GM23338 (cell line): ENCODE results near the gene TRIM36. TPM values are rescaled to one million over a fixed set of nuclear protein-coding genes. Genes with fewer than 3 reads are reported as not detected.

Experiments
- ATAC-seq: fragments of 200-7000 bp; cut with Tn5 transposase; 3 replicates; pipeline ENCODE4 v1.9.1; 2020
- DNase-seq: peaks from one replicate; pipeline ENCODE4 v3.0.0-alpha.2; 2015; ENCODE audit warnings: low spot score
- H2AFZ ChIP-seq: fragments of 200-600 bp; sonication (generic); 2 replicates; pipeline ENCODE4 v1.8.0; 2016; ENCODE audit warnings: antibody characterized with exemption, mild to moderate bottlenecking, moderate library complexity
- H3F3A ChIP-seq: fragments of 200-600 bp; sonication (generic); replicated peaks from 2 replicates; pipeline ENCODE4 v1.8.0; 2017; ENCODE audit warnings: antibody characterized with exemption, mixed run types, low read depth
- H3K27ac ChIP-seq: fragments of 200-600 bp; sonication (generic); 2 replicates; pipeline ENCODE4 v1.6.1; 2016; ENCODE audit warnings: low read depth
- H3K27me3 ChIP-seq: fragments of 200-600 bp; sonication (generic); 2 replicates; pipeline ENCODE4 v1.8.0; 2016; ENCODE audit warnings: mild to moderate bottlenecking, mixed run types, moderate library complexity; ENCODE audit not compliant: insufficient read depth
- H3K36me3 ChIP-seq: fragments of 200-600 bp; sonication (generic); 2 replicates; pipeline ENCODE4 v1.8.0; 2016; ENCODE audit warnings: mild to moderate bottlenecking; ENCODE audit not compliant: insufficient read depth
- H3K4me1 ChIP-seq: fragments of 200-600 bp; sonication (generic); 2 replicates; pipeline ENCODE4 v1.8.0; 2016; ENCODE audit warnings: mild to moderate bottlenecking, moderate library complexity; ENCODE audit not compliant: insufficient read depth
- H3K4me2 ChIP-seq: fragments of 200-600 bp; sonication (generic); 2 replicates; pipeline ENCODE4 v1.7.1; 2017; ENCODE audit warnings: mixed run types
- H3K4me3 ChIP-seq: fragments of 200-600 bp; sonication (generic); 2 replicates; pipeline ENCODE4 v1.6.1; 2016; ENCODE audit warnings: mixed run types
- H3K79me2 ChIP-seq: fragments of 200-600 bp; sonication (generic); replicated peaks from 2 replicates; pipeline ENCODE4 v1.8.0; 2017; ENCODE audit warnings: mild to moderate bottlenecking; ENCODE audit not compliant: insufficient read depth
- H3K9me2 ChIP-seq: fragments of 200-600 bp; sonication (generic); 2 replicates; pipeline ENCODE4 v1.8.0; 2017; ENCODE audit not compliant: insufficient read depth
- H4K20me1 ChIP-seq: fragments of 200-600 bp; sonication (generic); replicated peaks from 2 replicates; pipeline ENCODE4 v1.8.0; 2017; ENCODE audit warnings: mild to moderate bottlenecking; ENCODE audit not compliant: insufficient read depth
- H3K27ac Mint-ChIP-seq: 2 replicates; pipeline ENCODE4 v1.8.0; 2020; ENCODE audit warnings: inconsistent platforms, mild to moderate bottlenecking, moderate library complexity, mixed read lengths
- H3K27me3 Mint-ChIP-seq: 3 replicates; pipeline ENCODE4 v1.8.0; 2022; ENCODE audit warnings: low read depth, mild to moderate bottlenecking, moderate library complexity, mixed read lengths, inconsistent platforms; ENCODE audit not compliant: insufficient read depth, poor library complexity
- H3K36me3 Mint-ChIP-seq: 3 replicates; pipeline ENCODE4 v1.8.0; 2021; ENCODE audit warnings: low read depth, mild to moderate bottlenecking, inconsistent platforms, moderate library complexity, mixed read lengths
- H3K4me1 Mint-ChIP-seq: 3 replicates; pipeline ENCODE4 v1.8.0; 2020; ENCODE audit warnings: mild to moderate bottlenecking, inconsistent platforms, mixed read lengths
- H3K4me3 Mint-ChIP-seq: 3 replicates; pipeline ENCODE4 v1.8.0; 2021; ENCODE audit warnings: moderate library complexity, mild to moderate bottlenecking, inconsistent platforms, mixed read lengths
- H3K9me3 Mint-ChIP-seq: 3 replicates; pipeline ENCODE4 v1.8.0; 2020; ENCODE audit warnings: moderate library complexity, mild to moderate bottlenecking, inconsistent platforms, mixed read lengths
- CREB1 ChIP-seq: fragments of 250-450 bp; sonication (Bioruptor Pico); IDR thresholded peaks from 2 replicates; pipeline ENCODE4 v1.5.0; 2020; ENCODE audit warnings: low read depth, mild to moderate bottlenecking, moderate library complexity
- CTCF ChIP-seq, 2 experiments: fragments of 200-600 bp in 1 of 2; sonication (generic) in 1 of 2; conservative IDR thresholded peaks; 2 replicates each; pipeline versions ENCODE4 v1.5.1 to v1.6.1; 2016 to 2017; ENCODE audit warnings: antibody characterized with exemption in 2 of 2, low read depth in 2 of 2, mild to moderate bottlenecking in 2 of 2, moderate library complexity in 1 of 2
- ETS1 ChIP-seq: IDR thresholded peaks from 2 replicates; pipeline ENCODE4 v1.6.1; 2016; ENCODE audit warnings: antibody characterized with exemption
- EZH2 ChIP-seq: fragments of 200-600 bp; sonication (generic); IDR thresholded peaks from one replicate; pipeline ENCODE4 v1.8.0; 2017; ENCODE audit warnings: antibody characterized with exemption, mild to moderate bottlenecking, low read depth; ENCODE audit not compliant: unreplicated experiment
- JUNB ChIP-seq: IDR thresholded peaks from one replicate; pipeline ENCODE4 v1.6.1; 2016; ENCODE audit warnings: antibody characterized with exemption; ENCODE audit not compliant: unreplicated experiment
- POLR2AphosphoS5 ChIP-seq: IDR thresholded peaks from 2 replicates; pipeline ENCODE4 v1.6.1; 2016; ENCODE audit warnings: antibody characterized with exemption, low read depth
- STAT1 ChIP-seq: IDR thresholded peaks from one replicate; pipeline ENCODE4 v1.6.1; 2016; ENCODE audit warnings: antibody characterized with exemption; ENCODE audit not compliant: unreplicated experiment
- ZNF114 ChIP-seq: fragments of 250-450 bp; sonication (Bioruptor Pico); IDR thresholded peaks from 2 replicates; pipeline ENCODE4 v1.5.0; 2020; ENCODE audit warnings: mild to moderate bottlenecking, moderate library complexity
- ZNF331 ChIP-seq: fragments of 250-450 bp; sonication (Bioruptor Pico); IDR thresholded peaks from 2 replicates; pipeline ENCODE4 v1.5.0; 2020; ENCODE audit warnings: low read depth, mild to moderate bottlenecking, moderate library complexity
- ZNF462 ChIP-seq: fragments of 250-450 bp; sonication (Bioruptor Pico); IDR thresholded peaks from 2 replicates; pipeline ENCODE4 v1.5.0; 2020; ENCODE audit warnings: mild to moderate bottlenecking, moderate library complexity
- long read RNA-seq: library from polyadenylated mRNA; unstranded; transcript quantifications from one replicate; pipeline ENCODE4 v2.0.0, GENCODE V29; 2020; ENCODE audit not compliant: unreplicated experiment
- polyA plus RNA-seq: library from polyadenylated mRNA; unstranded; fragments of >200 nt; fragmentation: Nextera tagmentation; extraction: Ambion mirVana; gene quantifications from 2 replicates; pipeline ENCODE4 v1.2.1, GENCODE V29; 2016
- total RNA-seq: library from RNA; depleted of rRNA; stranded (reverse); fragments of >200 nt; shearing (Covaris generic); gene quantifications from 2 replicates; pipeline ENCODE4 v1.2.3, GENCODE V29; 2014; rRNA removed

TRIM36 gene
- total RNA-seq: 10.1 and 14.1 TPM in 2 replicates
- 4.3 and 4.4 TPM in 2 replicates for polyA plus RNA-seq
- long read RNA-seq, full-length matches to known transcripts: 2 of 2 reads
- long read RNA-seq, partial matches to known transcripts: 0 of 2 reads
- long read RNA-seq, other reads (novel, unspliced or antisense): 0 of 2 reads

- TF ChIP-seq CTCF (conservative IDR thresholded peaks at IDR 0.05; ENCODE audit: low read depth in 2 of 2) (0 out of 4 replicates have a peak, but pooled peaks of 1 of the 2 experiments have one; percentile 15), POLR2AphosphoS5 (peak; percentile 89), ZNF331 (CRISPR knock-in tag) (no peak), ETS1 (peak; percentile 14; the same call in 1 of the 2 replicates)
- H3K9me2 ChIP-seq: no peaks in the 10 kb centered on the region
- peak within 1 kb of the TSS; percentile 96 for H3K4me3 ChIP-seq
- H3K79me2 ChIP-seq: peaks cover 16% of the 10 kb centered on the region
- Mint-ChIP-seq H3K27me3 (peaks cover 24% of the 10 kb centered on the region), H3K4me1 (peaks cover 12% of the 10 kb centered on the region), H3K27ac (peak within 1 kb of the TSS; percentile 86), H3K36me3 (peaks cover 42% of the 10 kb centered on the region), H3K4me3 (peak within 1 kb of the TSS; percentile 89), H3K9me3 (peaks cover 41% of the 10 kb centered on the region)
- peak within 1 kb of the TSS; percentile 99 for H3K4me2 ChIP-seq
- peaks cover 16% of the 10 kb centered on the region for H3K4me1 ChIP-seq
- 0 out of 2 replicates have a peak within 1 kb of the TSS, but pooled peaks have one; percentile 74 for H3K27ac ChIP-seq
- H3K36me3 ChIP-seq: peaks cover 3% of the 10 kb centered on the region; the same call in 1 of the 2 replicates
- H3F3A ChIP-seq: no peaks in the 10 kb centered on the region
- H2AFZ ChIP-seq: peak within 1 kb of the TSS; percentile 99
- peaks cover 52% of the 10 kb centered on the region for H3K27me3 ChIP-seq
- ATAC-seq: peak; percentile 85
- DNase-seq: peak; percentile 93
- peaks cover 5% of the 10 kb centered on the region for H4K20me1 ChIP-seq
Measured at GRCh38 chr5:115169487-115170133, at the start of gene TRIM36. Gene TRIM36 (minus strand): TSS chr5:115169908. CDS start chr5:115169634, 274 bp downstream.

- H3K79me2 ChIP-seq: no peaks in the 10 kb centered on the region
- H3F3A ChIP-seq: no peaks in the 10 kb centered on the region
- H3K4me1 ChIP-seq: no peaks in the 10 kb centered on the region
- H3K27ac Mint-ChIP-seq: no peak overlapping the region
- no peak overlapping the region for H3K4me3 Mint-ChIP-seq
- ATAC-seq (no peak), DNase-seq (no peak)
- no peak overlapping the region for H3K4me3 ChIP-seq
- no peaks in the 10 kb centered on the region for H3K27me3 ChIP-seq
- peaks cover 2% of the 10 kb centered on the region for H3K27me3 Mint-ChIP-seq
- no peak overlapping the region for H2AFZ ChIP-seq
- H3K36me3 ChIP-seq: no peaks in the 10 kb centered on the region; the same call in 1 of the 2 replicates
- no peaks in the 10 kb centered on the region for H3K9me2 ChIP-seq
- peaks cover 5% of the 10 kb centered on the region for H3K36me3 Mint-ChIP-seq
- no peaks in the 10 kb centered on the region for H3K4me1 Mint-ChIP-seq
- no peak overlapping the region for H3K27ac ChIP-seq
- H3K9me3 Mint-ChIP-seq: no peaks in the 10 kb centered on the region
- H3K4me2 ChIP-seq: no peak overlapping the region
- H4K20me1 ChIP-seq: no peaks in the 10 kb centered on the region
- TF ChIP-seq STAT1 (no peak), ZNF114 (CRISPR knock-in tag) (no peak), ZNF462 (CRISPR knock-in tag) (no peak), CREB1 (CRISPR knock-in tag) (no peak), ETS1 (no peak), EZH2 (no peak), ZNF331 (CRISPR knock-in tag) (no peak), JUNB (no peak)
Measured at GRCh38 chr5:115214541-115214940, 44.8 kb upstream of the TRIM36 start.
